ENCODE measurements around the gene LCN6.

LCN6 gene

GRCh38 chr9:136700959-136701667, 47.2 kb downstream of the LCN6 start:
- DNase-seq: no peak
- in situ Hi-C loops (cut with MboI; ENCODE audit: low pct_unique_long_range_greater_than_20kb, low sequenced_read_pairs): no loop called here

GRCh38 chr9:136700304-136700703, 48.0 kb downstream of the LCN6 start:
- in situ Hi-C loops (cut with MboI; ENCODE audit: low pct_unique_long_range_greater_than_20kb, low sequenced_read_pairs): no loop called here
- DNase-seq: no peak

- in situ Hi-C loops (cut with MboI; ENCODE audit: low pct_unique_long_range_greater_than_20kb, low sequenced_read_pairs): no loop called here
- DNase-seq: no peak
These were observed 49.6 kb downstream of the LCN6 start for GRCh38 chr9:136698635-136699246.

- in situ Hi-C loops (cut with MboI; ENCODE audit: low pct_unique_long_range_greater_than_20kb, low sequenced_read_pairs): no loop called here
These were observed 50.4 kb downstream of the LCN6 start for GRCh38 chr9:136697821-136698526.

GRCh38 chr9:136697146-136697820, 51.0 kb downstream of the LCN6 start:
- in situ Hi-C loops (cut with MboI; ENCODE audit: low pct_unique_long_range_greater_than_20kb, low sequenced_read_pairs): no loop called here
- DNase-seq: no peak

More at GRCh38 chr9:136697821-136698526, 50.4 kb downstream of the LCN6 start:
- DNase-seq: peak; percentile 70

- in situ Hi-C loops (cut with MboI; ENCODE audit: low pct_unique_long_range_greater_than_20kb, low sequenced_read_pairs): no loop called here
- no peak for DNase-seq
These were observed 51.8 kb downstream of the LCN6 start for GRCh38 chr9:136696502-136696901.

- no peak for DNase-seq
- in situ Hi-C loops (cut with MboI; ENCODE audit: low pct_unique_long_range_greater_than_20kb, low sequenced_read_pairs): no loop called here
These were observed 52.4 kb downstream of the LCN6 start for GRCh38 chr9:136695955-136696354.

- in situ Hi-C loops (cut with MboI; ENCODE audit: low pct_unique_long_range_greater_than_20kb, low sequenced_read_pairs): no loop called here
These were observed 52.9 kb downstream of the LCN6 start for GRCh38 chr9:136695435-136695895.

GRCh38 chr9:136694872-136695247, 53.5 kb downstream of the LCN6 start:
- in situ Hi-C loops (cut with MboI; ENCODE audit: low pct_unique_long_range_greater_than_20kb, low sequenced_read_pairs): no loop called here
- DNase-seq: no peak

More at GRCh38 chr9:136695435-136695895, 52.9 kb downstream of the LCN6 start:
- DNase-seq: no peak

GRCh38 chr9:136694163-136694871, 54.0 kb downstream of the LCN6 start:
- in situ Hi-C loops (cut with MboI; ENCODE audit: low pct_unique_long_range_greater_than_20kb, low sequenced_read_pairs): no loop called here
- peak; percentile 58 for DNase-seq
